ENCODE data around the gene MTARC2.

DNA sequence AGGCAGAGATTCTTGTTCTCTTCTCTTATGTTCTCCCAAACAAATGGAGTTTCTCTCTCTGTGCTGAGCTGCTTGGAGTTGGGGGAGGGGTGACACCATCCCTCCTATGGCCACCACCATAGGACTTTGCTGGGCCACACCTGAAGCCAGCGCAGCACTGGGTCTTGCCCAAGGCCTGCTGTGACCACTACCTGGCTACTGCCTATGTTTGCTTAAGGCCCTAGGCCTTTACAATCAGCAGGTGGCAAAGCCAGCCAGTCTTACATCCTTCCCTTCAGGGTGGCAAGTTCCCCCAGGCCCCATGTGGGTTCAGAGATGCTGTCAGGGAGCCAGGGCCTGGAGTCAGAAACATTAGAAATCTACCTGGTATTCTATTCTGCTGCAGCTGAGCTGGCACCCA, 6.3 kb upstream of the MTARC2 start:
- TF ChIP-seq, protein P1, sequence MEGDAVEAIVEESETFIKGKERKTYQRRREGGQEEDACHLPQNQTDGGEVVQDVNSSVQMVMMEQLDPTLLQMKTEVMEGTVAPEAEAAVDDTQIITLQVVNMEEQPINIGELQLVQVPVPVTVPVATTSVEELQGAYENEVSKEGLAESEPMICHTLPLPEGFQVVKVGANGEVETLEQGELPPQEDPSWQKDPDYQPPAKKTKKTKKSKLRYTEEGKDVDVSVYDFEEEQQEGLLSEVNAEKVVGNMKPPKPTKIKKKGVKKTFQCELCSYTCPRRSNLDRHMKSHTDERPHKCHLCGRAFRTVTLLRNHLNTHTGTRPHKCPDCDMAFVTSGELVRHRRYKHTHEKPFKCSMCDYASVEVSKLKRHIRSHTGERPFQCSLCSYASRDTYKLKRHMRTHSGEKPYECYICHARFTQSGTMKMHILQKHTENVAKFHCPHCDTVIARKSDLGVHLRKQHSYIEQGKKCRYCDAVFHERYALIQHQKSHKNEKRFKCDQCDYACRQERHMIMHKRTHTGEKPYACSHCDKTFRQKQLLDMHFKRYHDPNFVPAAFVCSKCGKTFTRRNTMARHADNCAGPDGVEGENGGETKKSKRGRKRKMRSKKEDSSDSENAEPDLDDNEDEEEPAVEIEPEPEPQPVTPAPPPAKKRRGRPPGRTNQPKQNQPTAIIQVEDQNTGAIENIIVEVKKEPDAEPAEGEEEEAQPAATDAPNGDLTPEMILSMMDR (conservative IDR thresholded peaks at IDR 0.05; ENCODE audit: low read depth, low read length): no peak
- TF ChIP-seq EZH2 (IDR thresholded peaks at IDR 0.05; ENCODE audit: low read length, unreplicated experiment): no peak

All from PC-3 (cell line).